Fibroblast of pulmonary artery (primary cell): ENCODE results near the gene ZNF597.

Experiments used
- DNase-seq: peaks from one replicate; pipeline ENCODE4 v3.0.0-alpha.2; 2010; ENCODE audit warnings: low read depth
- H3K4me3 ChIP-seq: replicated peaks from 2 replicates; pipeline ENCODE4 v1.5.1; 2011; ENCODE audit warnings: low read depth, mild to moderate bottlenecking, control low read depth, low read length, moderate library complexity
- TF ChIP-seq, protein P1 (sequence below): IDR thresholded peaks from 2 replicates; pipeline ENCODE4 v1.5.1; 2011; ENCODE audit warnings: mild to moderate bottlenecking, control low read depth, low read length, inconsistent platforms; ENCODE audit errors: missing control alignments

ZNF597 gene

DNA sequence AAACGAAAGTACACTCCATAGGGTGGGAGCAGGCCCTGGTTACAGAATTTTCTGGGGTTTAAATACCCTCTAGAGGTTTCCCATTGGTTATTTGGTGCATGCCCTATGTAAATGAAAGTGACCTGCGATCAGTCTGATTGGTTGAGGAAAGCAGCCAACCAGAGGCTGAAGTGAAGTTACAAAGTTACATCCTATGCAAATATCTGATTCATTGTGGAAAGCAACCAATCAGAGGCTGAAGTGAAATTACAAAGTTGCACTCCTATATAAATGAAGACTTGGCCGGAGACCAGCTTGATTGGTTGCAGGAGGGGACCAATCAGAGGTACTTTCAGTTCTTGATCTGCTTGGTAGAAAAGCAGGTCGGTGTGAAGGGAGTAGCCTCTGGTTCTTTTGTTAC is 24.6 kb upstream of the ZNF597 start:
- peak; percentile 36 for DNase-seq
- no peak overlapping the region for H3K4me3 ChIP-seq
- TF ChIP-seq, protein P1, sequence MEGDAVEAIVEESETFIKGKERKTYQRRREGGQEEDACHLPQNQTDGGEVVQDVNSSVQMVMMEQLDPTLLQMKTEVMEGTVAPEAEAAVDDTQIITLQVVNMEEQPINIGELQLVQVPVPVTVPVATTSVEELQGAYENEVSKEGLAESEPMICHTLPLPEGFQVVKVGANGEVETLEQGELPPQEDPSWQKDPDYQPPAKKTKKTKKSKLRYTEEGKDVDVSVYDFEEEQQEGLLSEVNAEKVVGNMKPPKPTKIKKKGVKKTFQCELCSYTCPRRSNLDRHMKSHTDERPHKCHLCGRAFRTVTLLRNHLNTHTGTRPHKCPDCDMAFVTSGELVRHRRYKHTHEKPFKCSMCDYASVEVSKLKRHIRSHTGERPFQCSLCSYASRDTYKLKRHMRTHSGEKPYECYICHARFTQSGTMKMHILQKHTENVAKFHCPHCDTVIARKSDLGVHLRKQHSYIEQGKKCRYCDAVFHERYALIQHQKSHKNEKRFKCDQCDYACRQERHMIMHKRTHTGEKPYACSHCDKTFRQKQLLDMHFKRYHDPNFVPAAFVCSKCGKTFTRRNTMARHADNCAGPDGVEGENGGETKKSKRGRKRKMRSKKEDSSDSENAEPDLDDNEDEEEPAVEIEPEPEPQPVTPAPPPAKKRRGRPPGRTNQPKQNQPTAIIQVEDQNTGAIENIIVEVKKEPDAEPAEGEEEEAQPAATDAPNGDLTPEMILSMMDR, result no peak

DNA sequence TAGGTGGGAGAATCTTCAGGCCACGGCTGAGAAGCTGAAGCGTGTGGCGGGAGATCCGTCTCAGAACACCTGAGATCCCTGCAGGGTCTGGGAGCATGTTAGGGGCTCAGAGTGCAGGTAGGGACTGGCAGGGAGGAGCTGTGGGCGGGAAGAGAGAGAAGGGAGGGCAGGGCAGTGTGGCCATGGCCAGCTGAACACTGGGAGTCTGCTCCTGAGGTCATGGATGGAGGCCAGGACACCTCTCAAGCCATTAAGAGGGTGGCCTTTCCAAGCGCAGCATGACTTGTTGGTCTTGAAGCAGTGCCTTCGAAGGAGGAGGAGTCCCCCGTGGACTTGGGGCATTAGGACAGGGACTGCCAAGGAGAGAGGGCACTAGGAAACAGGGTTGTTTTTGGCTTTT is 23.9 kb upstream of the ZNF597 start:
- TF ChIP-seq, protein P1, result no peak
- no peak for DNase-seq
- no peak overlapping the region for H3K4me3 ChIP-seq

DNA sequence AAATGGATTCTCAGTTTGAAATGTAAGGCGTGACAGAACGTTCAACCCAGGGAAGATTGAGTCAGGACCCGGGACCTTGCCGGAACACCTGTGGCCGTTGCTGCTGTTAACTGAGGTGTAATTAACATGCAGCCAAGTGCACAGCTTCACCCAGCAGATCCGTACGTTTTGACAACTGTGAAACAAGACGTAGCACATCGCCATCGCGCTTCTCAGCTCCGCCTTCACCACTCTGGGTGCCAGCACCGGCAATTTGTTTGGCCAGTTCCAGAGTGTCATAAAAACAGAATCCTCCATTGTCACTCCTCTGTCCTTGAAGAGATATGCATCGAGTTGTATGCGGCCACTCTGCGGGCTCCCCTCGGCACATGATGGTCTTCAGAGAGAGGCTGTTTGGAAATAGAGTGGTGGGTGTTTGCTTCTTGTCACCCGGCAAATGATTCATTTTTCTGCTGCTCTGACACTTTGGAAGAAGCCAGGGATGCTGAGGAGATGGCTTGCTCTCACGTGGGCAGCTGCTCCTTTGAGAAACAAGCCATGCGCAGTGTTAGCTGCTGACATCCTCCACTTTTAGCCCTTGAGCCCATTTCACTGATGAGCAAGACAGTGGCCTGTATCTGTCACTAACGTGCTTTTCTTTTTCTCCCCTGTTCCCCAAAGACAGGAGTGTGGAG is 22.7 kb upstream of the ZNF597 start:
- DNase-seq, result no peak
- H3K4me3 ChIP-seq, result no peak overlapping the region
- TF ChIP-seq, protein P1, result no peak

- DNase-seq, result no peak
- TF ChIP-seq, protein P1, result no peak
- no peak overlapping the region for H3K4me3 ChIP-seq
These were observed 22.0 kb upstream of the ZNF597 start for GRCh38 chr16:3465301-3465700.

- TF ChIP-seq, protein P1, result no peak
- no peak overlapping the region for H3K4me3 ChIP-seq
- no peak for DNase-seq
These were observed 17.8 kb upstream of the ZNF597 start for GRCh38 chr16:3461151-3461550.

GRCh38 chr16:3460585-3460984 is 17.3 kb upstream of the ZNF597 start:
- H3K4me3 ChIP-seq, result no peak overlapping the region
- TF ChIP-seq, protein P1, result no peak

GRCh38 chr16:3460121-3460520 is 16.8 kb upstream of the ZNF597 start:
- H3K4me3 ChIP-seq, result peak overlapping the region; percentile 89
- no peak for DNase-seq
- TF ChIP-seq, protein P1, result no peak

More at GRCh38 chr16:3460585-3460984, 17.3 kb upstream of the ZNF597 start:
- no peak for DNase-seq
